Measurements from ENCODE around the gene AK8.
"Not testable (repeated sequence)": the region's sequence is repeated elsewhere in the genome, so short reads cannot be mapped to it uniquely, and the experiment has no call there.

The AK8 gene

DNA sequence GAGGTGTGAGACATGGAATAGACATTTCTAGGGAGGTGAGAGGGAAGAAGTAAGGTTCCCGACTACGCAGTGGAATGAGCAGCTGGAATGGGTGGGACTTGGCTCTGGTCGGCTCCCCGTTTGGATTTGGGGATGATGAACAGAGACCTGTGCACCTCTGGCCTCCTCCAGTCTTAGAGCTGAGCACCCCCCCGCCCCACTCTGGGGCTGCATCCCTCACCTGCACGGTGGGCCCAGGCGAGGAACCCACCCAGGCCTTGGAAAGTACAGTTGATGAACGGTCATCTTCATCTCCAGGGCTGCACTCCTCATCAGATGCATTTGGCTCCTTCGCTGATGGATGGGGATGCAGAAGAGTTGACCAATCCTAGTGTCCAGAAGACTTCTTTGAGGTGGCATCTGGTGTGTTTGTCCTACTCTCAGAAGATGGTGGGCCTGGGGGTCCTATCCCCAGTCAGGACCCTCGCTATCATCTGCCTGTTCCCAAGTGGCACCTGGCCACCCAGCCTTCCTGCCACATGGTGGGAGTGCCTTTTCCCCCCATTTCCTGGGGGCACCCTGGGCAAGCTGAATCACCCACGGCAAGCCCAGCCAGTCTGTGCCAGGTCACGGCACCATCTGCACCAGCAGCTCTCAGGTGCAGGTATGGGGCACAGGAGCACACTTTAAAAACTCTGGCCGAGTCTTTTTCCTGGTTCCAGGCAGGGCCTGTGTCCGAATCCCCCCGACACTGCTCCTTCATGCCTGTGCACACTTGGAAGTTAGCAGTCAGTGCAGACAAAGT, 137.4 kb downstream of the AK8 start:
- no peak for DNase-seq

DNA sequence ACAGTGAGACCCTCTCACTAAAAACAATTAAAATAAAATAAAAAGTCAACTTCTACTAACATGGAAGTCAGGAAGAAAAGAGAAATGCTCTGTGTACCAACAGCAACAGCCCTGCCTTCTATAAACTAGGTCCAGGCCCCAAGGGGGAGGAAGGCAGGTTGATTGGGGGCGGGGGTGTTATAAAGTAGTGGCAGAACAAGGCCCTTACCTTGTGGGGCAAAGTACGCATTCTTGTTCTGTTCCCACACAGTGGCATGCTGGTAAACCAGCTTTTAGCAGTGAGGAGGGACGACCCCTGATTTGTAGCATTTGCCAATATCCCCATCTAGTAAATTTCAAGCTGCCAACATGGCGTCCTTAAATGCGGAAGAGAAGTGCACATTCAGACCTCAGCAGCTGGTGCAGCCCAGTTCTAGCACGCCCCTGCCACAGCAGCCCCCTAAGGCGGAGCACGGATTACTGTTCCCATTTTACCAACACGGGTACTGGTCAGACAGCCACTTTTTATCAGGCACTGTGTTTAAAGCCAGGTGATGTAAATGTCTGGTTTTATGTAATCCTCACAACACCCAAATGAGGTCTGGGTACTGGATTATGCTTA, 138.3 kb downstream of the AK8 start:
- DNase-seq, result no peak

DNA sequence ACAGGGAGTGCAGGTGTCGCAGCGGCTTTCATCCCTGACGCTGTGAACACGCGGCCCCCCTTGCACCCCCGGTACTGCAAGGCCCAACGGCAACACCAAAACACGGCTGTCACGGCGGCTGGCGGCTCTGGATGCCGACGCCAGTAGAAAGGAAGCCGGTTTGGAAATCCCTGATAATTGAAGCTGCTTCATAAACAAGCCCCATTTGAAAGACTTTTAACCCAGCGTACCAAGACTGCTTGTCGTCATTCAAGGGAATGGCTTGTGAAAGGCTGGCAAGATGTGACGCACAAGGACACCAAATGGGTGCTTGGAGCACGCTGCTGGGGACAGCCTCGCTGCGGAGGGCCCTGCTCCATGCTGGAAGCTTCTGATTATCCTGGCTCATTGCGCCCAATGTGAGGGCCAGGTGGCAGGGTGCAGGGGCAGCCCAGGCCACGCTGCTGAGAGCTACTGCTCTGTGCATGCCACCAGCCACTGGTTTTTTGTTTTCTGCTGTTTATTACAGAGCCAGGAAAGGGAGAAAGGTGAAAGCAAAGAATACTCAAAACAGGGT, 144.7 kb downstream of the AK8 start:
- DNase-seq, result no peak

DNA sequence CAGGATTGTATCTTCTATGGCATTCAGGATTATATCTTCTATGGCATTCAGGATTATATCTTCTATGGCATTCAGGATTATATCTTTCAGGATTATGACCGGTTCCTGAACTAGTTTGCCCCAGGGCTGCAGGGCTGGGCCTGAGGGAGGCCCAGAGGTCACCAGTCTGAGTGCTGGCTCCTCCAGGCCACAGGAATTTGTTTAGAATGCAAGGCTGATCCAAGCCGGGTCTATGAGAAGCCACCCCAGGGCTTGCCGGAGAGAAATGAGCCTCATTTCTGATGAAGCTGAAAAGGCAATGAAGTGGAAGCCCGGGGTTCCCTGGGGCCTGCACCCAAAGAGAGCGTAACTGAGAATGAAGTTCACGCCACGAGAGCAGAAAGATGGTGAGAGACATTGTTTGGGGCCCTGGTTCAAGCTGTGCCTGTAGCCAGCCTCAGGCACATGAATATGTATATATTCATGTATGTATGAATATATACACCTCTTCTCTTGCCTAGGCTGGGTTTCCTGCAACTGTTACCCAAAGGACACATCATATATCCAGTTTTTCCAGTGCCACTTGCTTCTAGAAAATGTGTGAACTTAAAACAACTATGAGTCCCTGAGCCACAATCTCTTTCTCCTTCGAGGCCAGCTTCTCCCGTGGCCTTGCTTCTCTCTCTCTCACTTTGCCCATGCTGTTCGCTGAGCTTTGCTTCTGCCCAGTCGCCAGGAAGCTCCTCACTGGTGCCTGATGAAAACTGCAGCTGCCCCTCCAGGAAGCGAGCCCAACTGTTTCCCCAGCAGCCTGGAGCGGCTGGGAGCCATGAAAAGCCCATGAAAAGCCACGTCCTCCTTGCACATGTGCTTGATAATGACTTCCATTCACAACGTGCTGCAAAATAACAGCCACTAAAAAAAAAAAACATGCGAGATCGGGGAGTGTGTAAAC, 145.5 kb downstream of the AK8 start:
- no peak for DNase-seq

DNA sequence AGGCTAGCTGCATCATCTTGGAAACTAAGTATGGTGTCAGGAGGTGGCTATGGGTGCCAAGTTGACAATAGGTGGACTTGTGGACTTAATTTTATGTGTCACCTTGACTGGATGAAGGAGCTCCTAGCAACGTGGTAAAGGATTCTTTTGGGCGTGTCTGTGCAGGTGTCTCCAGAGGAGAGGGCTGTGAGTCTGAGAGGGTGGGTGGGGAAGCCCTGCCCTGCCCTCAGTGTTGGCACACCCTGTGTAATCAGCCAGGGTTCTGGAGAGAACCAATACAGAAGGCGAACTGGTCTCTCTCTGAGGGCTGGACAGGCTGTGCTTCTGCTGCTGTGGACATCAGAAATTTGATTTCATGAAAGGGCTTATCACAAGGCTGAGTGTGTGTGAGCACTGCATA, 146.9 kb downstream of the AK8 start:
- no peak for DNase-seq

DNA sequence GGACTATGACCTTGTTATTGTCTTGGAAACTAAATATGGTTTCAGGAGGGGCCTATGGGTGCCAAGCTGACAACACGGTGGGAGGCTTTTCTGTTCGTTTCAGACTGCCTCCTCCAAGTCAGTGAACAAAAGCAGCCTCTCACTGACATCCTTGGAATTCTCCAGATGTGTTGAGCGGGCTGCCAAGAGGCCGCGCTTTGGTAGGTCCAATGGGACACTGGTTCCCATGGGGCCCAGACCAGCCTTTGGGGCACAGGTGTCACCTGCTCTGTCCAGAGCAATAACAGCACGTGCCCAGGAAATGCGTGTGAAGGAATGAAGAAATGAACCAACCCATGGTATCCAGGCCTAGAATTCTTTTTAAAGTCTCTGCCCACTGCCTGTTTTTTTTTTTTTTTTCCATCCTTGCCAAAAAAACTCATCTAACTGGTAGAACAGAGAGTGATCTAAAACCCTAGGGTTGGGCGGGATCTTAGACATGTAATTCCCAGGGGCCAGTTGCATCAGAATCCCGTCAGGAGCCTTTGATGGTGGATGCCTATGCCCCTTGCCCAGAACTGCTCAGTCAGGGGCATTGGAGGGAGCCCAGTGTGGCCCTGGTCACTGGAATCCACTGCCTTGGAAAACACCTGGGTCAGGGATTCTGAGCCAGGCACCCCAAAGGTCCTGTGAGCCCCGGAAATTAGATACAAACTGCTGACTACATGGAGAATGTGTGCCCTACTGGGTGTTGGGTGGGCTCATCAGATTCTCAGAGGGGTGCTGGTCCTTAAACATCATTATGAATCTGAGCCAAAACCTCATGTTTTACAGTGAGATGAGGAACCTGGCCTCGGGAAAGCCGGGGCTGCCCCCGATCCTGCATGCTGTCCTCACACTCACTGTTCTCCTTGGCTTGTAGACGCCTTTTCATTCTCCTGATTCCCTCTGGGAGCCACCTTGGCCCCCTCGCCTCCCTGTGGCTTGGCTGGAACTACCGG, 147.7 kb downstream of the AK8 start:
- no peak for DNase-seq

DNA sequence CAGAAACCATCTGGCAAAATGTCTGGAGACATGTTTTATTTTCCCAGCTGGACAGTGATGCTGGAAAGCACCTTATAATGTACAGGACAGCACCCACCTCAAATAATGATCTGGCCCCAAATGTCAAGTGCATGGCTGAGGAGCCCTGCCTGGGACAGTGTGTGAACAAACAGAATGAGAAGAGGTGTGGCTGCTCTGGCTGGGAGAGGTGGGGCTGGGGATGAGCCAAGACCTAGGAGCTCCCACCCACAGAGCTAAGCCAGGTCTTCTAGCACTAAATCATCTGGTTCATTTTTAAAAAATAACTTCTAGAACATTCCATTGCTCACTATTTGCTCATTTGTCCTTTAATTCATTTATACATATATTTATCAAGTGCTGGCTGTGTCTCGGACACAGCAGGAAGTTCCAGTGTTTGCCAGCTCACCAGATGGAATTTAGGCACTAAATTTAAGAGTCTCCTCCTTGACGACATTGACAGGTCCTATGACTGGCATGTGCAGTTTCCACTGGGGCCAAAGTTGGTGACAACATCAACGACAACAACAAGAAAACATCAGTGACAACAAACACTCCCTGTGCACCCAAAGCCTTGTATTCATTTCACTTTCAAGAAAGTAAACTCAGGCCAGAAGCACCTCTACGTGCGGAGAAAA, 148.7 kb downstream of the AK8 start:
- DNase-seq, result no peak

DNA sequence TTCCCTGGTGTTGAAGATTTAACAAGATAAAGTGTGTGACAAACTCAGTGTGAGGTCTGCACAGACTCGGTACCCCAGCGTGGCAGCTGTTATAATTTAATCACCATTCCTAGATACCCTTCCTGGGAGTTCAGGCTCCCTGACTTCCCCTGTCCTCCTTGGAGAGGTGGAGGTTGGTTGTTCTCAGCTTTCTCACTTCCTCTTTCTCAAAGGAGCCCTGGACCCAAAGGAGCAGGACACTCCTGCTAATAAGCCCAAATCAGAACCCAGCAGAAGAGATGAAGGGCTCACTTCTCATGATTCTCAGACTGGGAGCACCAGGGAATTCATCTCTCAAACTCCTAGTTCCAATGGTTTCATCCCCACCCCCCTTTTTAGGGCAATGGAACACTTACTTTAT, 149.6 kb downstream of the AK8 start:
- DNase-seq, result no peak

DNA sequence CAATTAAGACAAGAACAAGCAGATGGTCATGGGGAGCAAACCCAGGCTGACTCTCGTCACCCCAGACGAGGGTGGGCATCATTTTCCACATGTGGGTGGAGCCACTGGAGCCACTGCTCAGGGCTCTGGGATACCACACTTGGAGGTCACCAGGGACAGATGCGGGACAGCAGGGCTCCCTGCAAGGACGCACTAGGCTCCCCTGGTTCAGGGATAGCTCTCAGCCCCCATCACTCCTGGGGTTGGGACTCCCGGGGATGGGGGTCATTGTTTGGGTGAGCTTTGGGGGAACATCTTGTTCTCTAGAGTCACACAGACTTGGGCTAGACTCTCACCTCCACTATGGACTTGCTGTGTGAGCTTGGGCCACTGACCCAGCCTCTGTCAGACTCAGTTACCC, 150.0 kb downstream of the AK8 start:
- no peak for DNase-seq

DNA sequence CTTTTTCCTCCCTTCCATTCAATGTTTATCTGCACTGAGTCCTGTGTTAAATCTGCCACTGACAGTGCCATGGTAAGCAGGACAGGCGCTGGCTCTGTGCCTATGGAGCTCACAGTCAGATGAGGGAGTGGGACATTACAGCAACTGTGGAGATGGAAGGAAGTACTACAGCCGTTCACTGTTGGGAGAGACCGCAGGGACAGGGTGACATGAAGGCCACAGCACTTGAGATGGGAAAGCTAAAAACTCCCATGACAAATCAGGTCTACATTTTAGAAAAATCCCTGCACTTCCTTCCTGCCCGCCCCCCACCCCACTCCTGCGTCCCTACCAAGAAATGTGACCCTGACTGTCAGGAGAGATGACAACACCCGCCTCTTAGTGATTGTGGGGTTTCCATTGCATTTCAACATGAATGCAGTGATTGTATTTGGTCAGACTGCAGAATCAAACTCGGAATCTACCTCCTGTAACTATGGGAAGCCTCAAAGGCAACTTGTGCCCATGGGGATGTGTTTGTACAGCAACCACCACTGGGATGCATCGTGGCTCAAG, 151.4 kb downstream of the AK8 start:
- DNase-seq, result no peak

DNA sequence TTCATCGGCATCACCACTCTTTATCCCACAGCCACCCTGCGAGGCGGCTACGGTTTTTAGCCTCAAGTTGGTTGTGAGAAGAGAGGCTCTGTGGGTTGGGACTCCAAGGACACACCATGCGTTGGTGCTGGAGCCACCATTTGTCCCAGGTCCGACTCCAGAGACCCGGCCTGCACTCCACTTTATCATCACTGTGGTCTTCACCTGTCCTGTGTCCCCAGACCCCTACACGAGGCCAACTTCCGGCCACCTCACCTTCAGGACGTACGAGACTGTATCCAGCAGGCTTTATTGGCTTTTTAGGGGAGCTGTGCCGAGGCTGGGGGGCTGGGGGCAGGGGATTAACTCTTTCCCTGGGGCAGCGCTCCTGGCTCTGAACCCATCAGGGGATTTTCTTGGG, 152.8 kb downstream of the AK8 start:
- DNase-seq, result no peak

DNA sequence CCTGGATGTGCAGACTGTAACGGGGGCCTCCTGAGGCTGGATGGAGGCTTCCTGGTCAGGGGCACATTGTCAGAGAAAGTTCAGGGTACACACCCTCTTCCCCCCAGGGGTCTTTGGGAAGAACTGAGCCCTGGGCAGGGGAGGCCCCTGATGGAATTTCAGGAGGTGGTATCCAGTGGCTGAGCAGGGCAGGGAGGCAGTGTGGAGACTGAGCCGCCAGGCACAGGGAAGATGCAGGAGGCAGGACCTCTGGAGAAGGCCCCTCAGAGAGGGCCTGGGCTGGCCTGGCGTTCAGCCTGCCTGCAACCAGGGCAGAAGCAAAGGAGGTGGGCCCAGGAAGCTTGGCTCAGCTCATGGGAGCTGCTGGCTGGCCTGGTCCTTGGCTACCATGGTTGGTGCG, 154.3 kb downstream of the AK8 start:
- no peak for DNase-seq

DNA sequence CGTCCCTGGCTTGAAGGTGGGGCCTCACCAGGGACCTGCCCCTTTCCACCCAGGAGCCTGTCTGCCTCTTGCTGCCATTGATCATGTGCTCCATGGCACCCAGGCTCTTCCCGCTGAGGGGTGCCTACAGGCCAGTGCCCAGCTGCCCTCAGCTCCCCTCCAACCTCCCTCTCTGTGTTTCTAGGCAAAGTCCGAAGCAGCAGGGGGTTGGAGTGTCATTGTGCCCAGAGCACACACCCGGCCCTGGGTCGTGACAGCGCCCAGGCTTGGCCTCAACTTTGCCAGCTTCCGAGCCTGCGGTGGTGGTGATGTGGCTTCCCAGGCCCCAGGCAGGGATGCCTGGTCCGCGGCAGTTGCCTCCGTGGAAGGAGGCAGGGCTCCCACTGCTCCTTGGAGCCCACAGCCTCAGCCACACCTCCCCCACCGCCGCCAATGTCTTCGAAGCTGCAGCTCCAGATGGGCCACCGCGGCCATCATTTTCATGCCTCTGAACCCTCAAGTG, 155.5 kb downstream of the AK8 start:
- DNase-seq, result no peak

DNA sequence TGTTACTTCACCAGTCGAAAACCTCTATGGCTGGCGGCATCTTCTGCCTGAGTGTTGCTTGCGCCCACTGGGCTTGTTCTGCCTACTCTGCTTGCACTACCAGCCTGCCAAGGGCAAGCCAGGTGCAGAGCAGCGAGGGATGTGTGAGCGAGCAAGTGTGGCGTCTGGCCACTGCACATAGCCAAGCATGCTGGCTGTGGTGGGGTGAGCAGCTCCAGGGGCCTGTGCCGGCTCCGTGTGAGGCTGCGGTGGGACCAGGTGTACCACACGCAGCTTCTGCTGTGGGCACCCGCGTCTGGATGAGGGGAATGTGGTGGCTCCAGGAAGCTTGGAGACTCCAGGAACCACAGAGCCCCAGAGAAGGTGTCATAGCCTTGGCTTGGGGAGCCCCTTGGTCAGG, 156.4 kb downstream of the AK8 start:
- no peak for DNase-seq

DNA sequence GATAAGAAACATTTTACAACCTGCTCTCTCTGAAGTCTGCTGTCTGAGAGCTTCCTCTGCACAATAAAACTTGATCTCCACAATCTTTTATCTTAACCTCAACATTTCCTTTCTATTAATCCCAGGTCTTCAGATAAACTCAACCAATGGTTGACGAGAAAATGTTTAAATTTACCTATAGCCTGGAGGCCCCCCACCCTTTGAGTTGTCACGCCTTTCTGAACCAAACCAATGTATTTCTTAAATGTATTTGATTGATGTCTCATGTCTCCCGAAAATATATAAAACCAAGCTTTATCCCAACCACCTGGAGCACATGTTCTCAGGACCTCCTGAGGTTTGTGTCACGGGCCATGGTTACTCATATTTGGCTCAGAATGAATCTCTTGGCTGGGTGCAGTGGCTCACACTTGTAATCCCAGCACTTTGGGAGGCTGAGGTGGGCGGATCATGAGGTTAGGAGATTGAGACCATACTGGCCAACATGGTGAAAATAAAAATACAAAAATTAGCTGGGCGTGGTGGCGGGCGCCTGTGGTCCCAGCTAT, 159.6 kb downstream of the AK8 start:
- DNase-seq, result not testable (repeated sequence)

DNA sequence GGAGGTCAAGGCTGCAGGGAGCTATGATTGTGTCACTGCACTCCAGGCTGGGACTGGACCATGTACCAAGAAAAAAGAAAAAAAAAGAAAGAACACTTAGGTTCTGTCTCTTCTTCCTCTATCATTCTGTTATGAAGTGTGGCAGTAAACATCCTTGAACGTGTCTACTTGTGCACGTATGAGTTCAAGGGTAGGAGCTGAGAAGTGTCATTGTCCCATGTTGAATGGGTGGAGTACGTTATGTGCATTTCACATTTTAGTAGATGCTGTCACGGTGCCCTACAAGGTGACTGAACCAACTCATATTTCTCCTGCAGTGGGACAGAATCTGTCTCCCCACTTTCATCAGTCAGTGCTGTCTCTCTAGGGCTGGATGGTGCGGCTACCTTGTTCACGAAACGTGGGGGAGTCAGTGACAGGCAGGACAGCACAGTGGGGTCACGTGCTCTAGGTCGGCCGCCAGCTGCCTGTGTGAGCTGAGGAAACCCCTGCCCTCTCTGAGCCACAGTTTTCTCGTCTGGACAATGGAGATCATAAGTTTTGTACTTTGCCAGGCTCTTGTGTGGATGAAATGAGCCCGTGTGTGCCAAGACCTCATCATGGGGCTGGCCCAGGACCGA, 160.6 kb downstream of the AK8 start:
- no peak for DNase-seq

DNA sequence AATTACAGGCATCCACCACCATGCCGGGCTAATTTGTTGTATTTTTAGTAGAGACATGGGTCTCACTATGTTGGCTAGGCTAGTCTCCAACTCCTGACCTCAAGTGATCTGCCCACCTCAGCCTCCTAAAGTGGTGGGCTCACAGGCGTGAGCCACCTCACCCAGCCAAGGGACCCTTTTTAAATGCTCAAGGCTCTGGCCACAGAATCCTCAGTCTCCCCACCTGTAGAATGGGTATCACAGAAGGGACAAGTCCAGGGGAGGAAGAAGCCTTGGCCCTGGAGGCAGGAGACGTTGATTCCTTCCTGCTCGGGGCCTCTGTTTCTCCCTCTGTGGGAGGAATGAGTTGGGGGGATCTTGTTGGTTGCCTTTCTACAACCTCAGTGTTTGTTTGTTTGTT, 162.1 kb downstream of the AK8 start:
- DNase-seq, result no peak

DNA sequence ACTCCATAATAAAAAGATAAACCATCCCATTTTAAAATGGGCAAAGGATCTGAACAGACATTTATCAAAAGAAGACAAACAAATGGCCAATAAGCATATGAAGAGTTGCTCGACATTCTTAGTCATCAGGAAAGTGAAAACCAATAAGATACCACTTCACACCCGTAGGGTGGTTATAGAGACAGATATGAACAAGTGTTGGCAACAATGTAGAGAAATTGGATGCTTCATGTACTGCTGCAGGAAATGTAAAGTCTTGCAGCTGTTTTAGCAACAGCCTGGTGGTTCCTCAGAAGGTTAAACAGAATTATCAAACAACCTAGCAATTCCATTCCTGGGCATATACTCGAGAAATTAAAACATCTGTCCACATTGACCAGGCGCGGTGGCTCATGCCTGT, 165.3 kb downstream of the AK8 start:
- no peak for DNase-seq

DNA sequence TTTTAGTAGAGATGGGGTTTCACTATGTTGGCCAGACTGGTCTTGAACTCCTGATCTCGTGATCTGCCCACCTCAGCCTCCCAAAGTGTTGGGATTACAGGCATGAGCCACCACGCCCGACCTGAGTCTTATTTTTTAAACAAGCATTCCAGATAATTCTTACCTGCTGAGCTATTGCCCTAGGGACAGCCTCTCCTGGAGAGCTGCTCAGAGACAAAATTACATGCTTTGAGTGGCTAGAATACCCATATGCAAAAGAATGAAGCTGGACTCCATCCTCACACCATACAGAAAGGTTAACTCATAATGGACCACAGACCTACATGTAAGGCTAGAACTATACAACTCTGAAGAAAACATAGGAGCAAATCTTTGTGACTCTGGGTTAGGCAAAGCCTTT, 166.2 kb downstream of the AK8 start:
- DNase-seq, result no peak

DNA sequence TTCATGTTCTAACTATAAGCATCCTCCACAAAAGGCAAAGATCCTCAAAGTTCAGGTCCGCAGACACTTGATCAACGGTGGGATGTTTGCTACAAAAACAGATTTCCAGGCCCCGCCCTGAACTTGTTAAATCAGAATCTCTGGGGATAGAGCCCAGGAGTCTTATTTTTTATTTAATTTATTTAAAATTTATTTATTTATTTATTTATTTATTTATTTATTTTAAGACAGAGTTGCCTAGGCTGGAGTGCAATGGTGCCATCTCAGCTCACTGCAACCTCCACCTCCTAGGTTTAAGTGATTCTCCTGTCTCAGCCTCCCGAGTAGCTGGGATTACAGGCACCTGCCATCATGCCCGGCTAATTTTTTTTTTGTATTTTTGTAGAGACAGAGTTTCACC, 166.9 kb downstream of the AK8 start:
- DNase-seq, result not testable (repeated sequence)
